Inflammatory macrophage treated with lipopolysaccharide for 1 hour (primary cell): ENCODE measurements around the gene C16orf54.
A peak's percentile ranks its signal among the peaks of the same experiment; 100 is the strongest.
"Not testable (repeated sequence)": the region's sequence is repeated elsewhere in the genome, so short reads cannot be mapped to it uniquely, and the experiment has no call there.

ENCODE experiments used
- DNase-seq, 2 donors: peaks; one replicate each; pipeline ENCODE4 v3.0.0-alpha.2; 2020 to 2022

Gene C16orf54

GRCh38 chr16:29702269-29702668, 43.5 kb downstream of the C16orf54 start:
- no peak for DNase-seq

GRCh38 chr16:29701214-29701555, 44.6 kb downstream of the C16orf54 start:
- DNase-seq, result no peak

GRCh38 chr16:29700253-29700987, 45.4 kb downstream of the C16orf54 start:
- DNase-seq, result peak; percentile 54 to 87

- DNase-seq, result no peak
These were observed 46.2 kb downstream of the C16orf54 start for GRCh38 chr16:29699324-29700219.

GRCh38 chr16:29698484-29699323, 47.1 kb downstream of the C16orf54 start:
- DNase-seq, result no peak

DNA sequence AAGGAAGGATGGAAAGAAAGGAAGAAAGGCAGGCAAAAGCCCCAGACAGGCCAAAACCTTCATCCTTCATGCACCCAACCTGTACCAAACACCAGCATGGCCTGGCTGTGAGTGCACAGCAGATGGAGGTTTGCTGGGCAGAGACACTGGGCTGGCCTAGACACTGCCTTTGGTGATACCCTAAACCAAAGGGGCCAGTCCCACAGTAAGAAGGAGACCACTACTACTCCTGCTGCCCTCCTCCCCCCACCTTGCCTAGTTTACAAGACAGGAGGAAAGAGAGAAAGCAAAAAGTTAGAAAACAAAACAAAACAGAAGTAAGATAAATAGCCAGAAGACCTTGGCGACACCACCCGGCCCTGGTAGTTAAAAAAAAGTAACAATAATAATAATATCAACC, 47.7 kb downstream of the C16orf54 start:
- no peak for DNase-seq

GRCh38 chr16:29697391-29697790, 48.4 kb downstream of the C16orf54 start:
- no peak for DNase-seq

DNA sequence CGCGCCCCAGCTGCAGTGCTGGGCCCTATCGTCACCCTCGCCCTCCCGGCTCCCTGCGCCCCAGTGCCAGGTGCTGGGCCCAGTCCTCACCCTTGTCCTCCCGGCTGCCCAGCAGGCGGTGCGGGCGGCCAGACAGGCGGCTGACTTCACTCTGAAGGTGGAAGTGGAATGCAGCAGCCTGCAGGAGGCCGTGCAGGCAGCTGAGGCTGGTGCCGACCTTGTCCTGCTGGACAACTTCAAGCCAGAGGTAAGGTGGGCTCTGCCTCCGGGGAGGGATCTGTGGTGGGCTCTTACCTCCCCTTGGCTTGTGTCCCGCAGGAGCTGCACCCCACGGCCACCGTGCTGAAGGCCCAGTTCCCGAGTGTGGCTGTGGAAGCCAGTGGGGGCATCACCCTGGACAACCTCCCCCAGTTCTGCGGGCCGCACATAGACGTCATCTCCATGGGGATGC, 48.9 kb downstream of the C16orf54 start:
- DNase-seq, result no peak

DNA sequence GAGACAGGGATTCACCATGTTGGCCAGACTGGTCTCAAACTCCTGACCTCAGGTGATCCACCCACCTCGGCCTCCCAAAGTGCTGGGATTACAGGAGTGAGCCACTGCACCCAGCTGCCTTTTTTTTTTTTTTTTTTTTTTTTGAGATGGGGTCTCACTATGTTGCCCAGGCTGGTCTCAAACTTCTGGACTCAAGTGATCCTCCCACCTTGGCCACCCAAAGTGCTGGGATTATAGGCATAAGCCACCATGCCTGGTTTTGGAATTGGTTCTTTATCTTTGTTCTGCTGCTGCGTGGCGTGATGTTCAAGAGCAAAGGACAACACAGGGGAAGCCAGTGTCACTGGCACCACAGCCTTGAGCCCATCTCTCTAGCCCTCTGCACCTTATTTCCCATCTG, 50.1 kb downstream of the C16orf54 start:
- not testable (repeated sequence) for DNase-seq

GRCh38 chr16:29694384-29695195, 51.2 kb downstream of the C16orf54 start:
- no peak for DNase-seq

DNA sequence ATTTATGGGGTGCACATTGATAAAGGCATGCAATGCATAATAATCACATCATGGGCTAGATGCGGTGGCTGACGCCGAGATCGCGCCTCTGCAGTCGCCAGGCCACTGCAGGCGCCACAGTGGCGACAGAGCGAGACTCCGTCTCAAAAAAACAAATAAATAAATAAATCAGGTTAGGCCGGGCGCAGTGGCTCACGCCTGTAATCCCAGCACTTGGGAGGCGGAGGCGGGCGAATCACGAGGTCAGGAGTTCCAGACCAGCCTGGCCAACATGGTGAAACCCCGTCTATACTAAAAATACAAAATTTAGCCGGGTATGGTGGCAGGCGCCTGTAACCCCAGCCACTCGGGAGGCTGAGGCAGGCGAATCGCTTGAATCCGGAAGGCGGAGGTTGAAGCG, 53.2 kb downstream of the C16orf54 start:
- DNase-seq, result not testable (repeated sequence)
